ENCODE data around the gene USP22.
"Not testable (repeated sequence)": the region's sequence is repeated elsewhere in the genome, so short reads cannot be mapped to it uniquely, and the experiment has no call there.

USP22 gene

DNA sequence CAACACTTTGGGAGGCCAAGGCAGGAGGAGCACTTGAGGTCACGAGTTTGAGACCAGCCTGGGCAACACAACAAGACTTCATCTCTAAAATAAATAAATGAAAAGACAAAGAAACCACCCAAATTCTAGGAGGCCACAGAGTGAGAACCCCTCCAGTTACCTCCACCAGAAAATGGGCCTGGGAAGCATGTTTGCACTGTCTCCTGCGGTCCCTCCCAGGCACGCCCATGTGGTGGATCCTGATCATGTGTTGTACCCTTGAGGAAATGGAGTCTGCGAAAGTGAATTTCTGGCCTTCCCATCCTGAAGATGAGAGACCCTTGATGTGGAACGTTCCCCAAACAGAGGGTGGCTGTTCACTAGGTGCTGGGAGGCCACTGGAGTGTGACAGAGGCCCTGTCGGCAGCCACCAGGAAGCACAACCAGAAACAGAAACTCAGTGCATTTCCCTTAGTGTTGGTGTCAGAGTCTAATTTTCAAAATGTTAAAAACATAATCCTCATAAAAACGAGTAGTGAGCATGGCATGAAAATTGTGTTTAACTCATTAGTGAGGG lies 19.2 kb upstream of the USP22 start:
- no peak overlapping the region for H3K4me3 Mint-ChIP-seq
- H3K4me1 Mint-ChIP-seq = no peaks in the 10 kb centered on the region
- H3K36me3 Mint-ChIP-seq = no peaks in the 10 kb centered on the region
- no peaks in the 10 kb centered on the region for H3K9me3 Mint-ChIP-seq
- no peak overlapping the region for H3K27ac Mint-ChIP-seq
- H3K27me3 Mint-ChIP-seq = no peaks in the 10 kb centered on the region

DNA sequence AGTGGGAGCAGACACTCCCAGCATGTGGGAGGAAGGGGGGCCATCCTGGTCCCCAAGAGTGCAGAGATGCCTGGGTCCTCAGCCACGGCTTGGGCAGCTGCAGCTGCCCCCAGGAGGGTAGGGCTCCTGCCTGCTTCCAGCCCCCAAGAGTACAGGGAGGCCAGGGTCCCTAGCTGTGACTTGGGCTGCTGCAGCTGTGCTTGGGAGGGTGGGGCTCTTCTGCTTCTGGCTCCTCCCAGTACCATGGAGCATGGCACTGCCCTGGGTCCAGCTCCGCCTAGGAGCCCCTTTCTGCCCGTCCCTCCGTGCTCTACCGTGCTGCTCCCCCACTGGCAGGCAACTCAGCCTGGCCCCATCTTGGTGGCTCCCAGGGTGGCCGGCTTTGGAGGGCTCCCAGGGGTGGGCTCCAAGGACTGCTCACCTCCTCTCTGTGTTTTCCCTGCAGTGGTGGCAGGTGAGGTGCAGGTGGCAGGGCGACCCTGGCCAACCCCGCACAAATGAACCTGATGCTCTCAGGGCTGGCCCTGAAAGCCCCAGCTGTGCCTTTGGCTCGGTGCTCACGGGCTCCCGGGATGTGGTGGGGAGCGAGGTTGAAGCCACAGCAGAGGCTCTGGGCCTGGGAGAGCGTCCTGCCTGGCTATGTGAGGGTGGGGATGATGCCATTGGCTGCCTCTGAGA lies 18.5 kb upstream of the USP22 start:
- H3K27ac Mint-ChIP-seq = no peak overlapping the region
- no peaks in the 10 kb centered on the region for H3K4me1 Mint-ChIP-seq
- H3K36me3 Mint-ChIP-seq = no peaks in the 10 kb centered on the region
- no peaks in the 10 kb centered on the region for H3K9me3 Mint-ChIP-seq
- no peaks in the 10 kb centered on the region for H3K27me3 Mint-ChIP-seq
- H3K4me3 Mint-ChIP-seq = no peak overlapping the region

DNA sequence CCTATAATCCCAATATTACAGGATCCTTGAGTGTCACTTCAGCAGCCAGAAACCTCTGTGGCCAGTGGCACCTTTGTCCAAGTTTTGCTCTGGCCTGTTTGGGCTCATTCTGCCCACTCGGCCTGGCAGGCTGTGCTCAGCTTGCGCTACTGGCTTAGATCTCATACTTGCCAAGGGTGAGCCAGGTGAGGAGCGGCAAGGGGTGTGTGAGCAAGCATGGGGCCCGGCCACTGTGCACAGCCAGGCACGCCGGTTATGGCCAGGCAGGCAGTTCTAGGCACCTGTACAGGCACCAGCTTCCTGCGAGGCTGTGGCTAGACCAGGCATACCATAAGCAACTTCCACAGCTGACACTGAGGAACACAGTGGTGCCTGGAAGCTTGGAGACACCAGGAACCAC lies 16.9 kb upstream of the USP22 start:
- no peak overlapping the region for H3K4me3 Mint-ChIP-seq
- H3K27ac Mint-ChIP-seq = no peak overlapping the region
- no peaks in the 10 kb centered on the region for H3K36me3 Mint-ChIP-seq
- no peaks in the 10 kb centered on the region for H3K9me3 Mint-ChIP-seq
- no peaks in the 10 kb centered on the region for H3K27me3 Mint-ChIP-seq
- no peaks in the 10 kb centered on the region for H3K4me1 Mint-ChIP-seq

DNA sequence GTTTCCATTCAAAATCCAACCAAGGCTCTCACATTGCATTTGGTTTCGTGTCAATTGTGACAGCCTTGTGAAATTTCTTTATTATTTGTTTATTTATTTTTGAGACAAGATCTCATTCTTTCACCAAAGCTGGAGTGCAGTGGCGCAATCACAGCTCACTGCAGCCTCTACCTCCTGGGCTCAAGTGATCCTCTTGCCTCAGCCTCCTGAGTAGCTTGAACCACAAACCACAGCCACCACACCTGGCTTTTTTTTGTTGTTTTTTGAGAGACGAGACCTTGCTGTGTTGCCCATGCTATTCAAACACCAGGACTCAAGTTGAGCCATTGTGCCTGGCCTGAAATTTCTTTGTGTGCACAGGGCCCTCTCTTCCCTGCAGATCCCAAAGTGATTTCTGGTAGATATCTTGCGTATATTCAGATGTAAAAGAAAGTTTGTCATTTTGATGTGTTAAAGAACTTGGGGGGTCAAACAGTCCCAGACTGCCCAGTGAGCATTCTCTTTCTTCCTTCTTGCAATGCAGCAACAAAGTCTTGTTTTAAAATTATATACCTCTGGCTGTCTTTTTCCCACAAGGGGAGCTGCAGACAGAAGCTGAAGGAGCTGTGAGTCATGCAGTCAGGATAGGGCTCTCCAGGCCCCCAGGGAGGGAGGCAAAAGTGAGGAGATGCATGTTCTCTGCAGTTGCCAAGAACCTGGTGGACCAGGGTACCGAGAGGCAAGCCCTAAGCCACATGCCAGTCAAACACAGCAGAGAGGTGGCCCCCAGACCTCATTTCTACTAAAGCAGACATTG lies 15.5 kb upstream of the USP22 start:
- no peaks in the 10 kb centered on the region for H3K4me1 Mint-ChIP-seq
- H3K27me3 Mint-ChIP-seq = no peaks in the 10 kb centered on the region
- H3K27ac Mint-ChIP-seq = no peak overlapping the region
- H3K9me3 Mint-ChIP-seq = no peaks in the 10 kb centered on the region
- H3K36me3 Mint-ChIP-seq = no peaks in the 10 kb centered on the region
- no peak overlapping the region for H3K4me3 Mint-ChIP-seq

DNA sequence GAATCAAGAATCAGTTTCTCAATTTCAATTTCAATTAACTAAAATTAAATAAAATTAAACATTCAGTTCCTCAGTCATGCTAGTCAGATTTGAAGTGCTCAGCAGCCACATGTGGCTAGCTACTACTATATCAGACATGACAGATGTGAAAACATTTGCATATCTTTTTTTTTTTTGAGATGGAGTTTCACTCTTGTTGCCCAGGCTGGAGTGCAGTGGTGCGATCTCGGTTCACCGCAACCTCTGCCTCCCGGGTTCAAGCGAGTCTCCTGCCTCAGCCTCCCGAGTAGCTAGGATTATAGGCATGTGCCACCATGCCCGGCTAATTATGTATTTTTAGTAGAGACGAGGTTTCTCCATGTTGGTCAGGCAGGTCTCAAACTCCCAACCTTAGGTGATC lies 10.2 kb upstream of the USP22 start:
- H3K4me3 Mint-ChIP-seq, H3K27ac Mint-ChIP-seq, H3K9me3 Mint-ChIP-seq, H3K4me1 Mint-ChIP-seq, H3K36me3 Mint-ChIP-seq, H3K27me3 Mint-ChIP-seq: not testable (repeated sequence)

DNA sequence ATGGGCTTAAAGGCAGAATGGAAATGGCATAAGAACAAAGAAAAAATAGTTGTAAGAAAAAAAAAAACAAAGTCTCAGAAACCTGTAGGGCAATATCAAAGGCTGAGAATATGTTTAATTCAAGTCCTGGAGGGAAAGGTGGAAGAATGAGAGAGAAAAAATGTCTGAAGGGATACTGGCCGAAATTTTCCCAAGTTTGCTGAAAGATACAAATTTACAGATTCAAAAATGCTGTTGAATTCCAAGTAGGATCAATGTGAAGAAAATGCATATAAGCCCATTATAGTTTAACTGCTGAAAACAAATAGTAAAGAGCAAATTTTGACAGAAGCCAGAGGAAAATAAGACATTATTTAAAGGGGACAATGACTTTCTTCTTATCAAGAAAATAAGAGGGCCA lies 6.6 kb upstream of the USP22 start:
- Mint-ChIP-seq H3K4me1 (peaks cover 1% of the 10 kb centered on the region), H3K27me3 (peaks cover 4% of the 10 kb centered on the region), H3K9me3 (no peaks in the 10 kb centered on the region), H3K27ac (no peak overlapping the region), H3K4me3 (no peak overlapping the region), H3K36me3 (no peaks in the 10 kb centered on the region)

DNA sequence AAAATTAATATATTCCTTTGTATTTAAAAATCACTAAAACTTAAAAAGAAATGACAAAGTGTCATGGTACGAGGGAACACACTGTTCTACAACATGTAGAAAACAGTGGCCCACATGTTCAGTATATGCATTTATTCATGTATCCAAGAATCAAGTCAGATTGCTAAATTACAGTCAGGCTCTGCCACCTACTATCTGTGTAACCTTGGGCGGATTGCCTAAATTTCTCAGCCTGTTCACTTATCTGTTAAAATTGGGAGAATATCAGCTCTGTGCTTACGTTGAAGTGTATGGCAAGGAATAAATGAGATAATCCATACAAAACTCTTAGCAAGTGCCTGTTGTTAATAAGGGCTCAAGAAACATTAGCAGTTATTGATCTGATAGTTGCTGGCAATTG lies 3.4 kb upstream of the USP22 start:
- Mint-ChIP-seq H3K4me1 (peaks cover 11% of the 10 kb centered on the region), H3K4me3 (no peak overlapping the region), H3K36me3 (no peaks in the 10 kb centered on the region), H3K9me3 (no peaks in the 10 kb centered on the region), H3K27ac (no peak overlapping the region), H3K27me3 (no peaks in the 10 kb centered on the region)

DNA sequence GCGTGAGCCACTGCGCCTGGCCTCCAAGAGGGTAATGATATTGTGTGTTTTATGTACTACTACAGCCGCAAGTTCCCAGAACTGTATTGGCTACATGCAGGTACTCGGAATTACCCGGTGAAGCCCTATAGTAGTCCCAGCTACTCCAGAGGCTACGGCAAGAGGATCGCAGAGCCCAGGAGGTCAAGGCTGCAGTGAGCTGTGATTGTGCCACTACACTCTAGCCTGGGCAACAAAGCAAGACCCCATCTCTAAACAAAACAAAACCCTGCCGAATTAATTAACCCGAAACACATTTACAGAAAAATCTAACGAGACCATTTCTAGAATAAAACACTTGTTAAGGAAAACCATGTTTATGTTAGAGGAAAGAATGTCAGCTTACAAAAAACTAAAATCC lies 2.2 kb upstream of the USP22 start:
- Mint-ChIP-seq H3K4me3 (no peak overlapping the region), H3K9me3 (no peaks in the 10 kb centered on the region), H3K36me3 (no peaks in the 10 kb centered on the region), H3K4me1 (peaks cover 20% of the 10 kb centered on the region), H3K27ac (no peak overlapping the region), H3K27me3 (no peaks in the 10 kb centered on the region)

DNA sequence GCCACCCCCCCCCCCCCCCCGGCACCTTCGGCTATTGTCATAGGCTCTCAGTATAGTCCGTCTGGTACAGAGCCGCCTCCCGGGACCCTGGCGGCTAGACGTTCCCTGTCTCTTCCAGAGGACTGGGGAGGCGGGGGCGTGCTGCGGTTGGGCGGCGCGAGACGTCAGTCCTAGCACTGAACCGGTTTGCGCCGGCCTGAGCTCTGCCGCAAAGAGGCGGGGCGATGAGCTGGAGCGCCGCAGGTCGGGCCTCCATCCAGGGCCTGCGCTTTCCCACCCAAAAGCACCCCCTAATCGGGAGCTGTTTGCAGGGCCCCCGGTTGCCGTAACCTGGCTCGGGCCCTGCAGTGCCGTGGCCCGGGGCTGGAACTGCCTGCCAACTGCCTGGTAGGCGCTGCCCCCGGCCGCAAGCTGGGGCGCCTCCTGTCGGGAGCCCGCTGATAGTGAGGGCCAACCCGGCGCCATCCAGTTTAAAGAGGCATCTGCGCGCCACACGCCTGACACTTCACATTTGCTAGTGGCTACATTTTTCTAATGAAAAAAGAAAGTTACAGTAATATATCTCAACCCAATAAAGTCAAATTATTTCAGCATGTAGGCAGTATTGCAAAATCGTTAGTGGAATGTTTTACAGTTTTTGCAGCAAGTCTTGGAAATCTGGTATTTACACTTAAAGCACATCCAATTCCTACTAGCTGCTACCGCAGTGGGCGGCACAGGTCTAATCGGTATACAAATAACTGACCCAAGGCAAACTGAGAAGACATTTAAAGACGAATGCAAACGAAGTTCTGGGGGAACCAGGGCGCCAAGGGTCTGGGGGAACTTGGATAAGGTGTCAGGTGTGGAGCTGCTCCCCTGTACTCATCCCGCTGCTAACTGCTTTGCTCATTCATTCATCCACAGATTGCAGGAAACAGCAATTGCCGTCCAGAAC lies 753 bp upstream of the USP22 start:
- H3K36me3 Mint-ChIP-seq = no peaks in the 10 kb centered on the region

DNA sequence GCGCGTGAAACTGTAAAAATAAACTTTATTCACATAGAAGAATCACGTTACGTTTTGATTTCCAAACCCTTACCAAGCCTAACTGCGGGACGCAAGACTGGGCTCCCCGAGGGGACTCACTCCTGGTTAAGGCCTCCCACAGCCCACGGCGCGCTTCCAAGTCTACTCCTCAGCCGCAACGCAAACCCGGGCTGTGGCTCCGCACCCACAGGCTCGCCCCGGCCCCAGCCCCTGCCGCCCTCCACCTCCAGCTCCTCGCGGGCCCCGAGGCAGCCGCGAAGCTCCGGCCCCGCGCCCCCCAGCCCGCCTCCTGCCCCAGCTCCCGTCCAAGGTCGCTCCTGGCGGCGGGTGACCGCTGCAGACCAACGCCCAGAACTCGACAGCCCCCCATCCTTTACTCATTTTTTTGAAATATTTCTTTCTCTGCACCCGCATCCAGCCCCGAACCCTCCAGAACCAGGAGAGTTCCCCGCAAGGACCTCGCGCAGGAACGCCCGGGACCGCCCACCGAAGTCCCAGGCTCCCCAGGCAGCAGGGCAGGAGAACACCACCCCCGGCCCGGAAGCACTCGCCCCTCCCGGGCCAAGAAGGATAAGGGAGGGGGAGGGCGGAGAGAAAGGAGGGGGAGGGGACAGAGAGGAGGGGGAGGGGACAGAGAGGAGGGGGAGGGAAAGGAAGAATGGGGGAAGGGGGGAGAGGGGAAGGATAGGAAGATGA lies 912 bp downstream of the USP22 start:
- Mint-ChIP-seq H3K36me3 (no peaks in the 10 kb centered on the region), H3K4me1 (peaks cover 39% of the 10 kb centered on the region), H3K9me3 (no peaks in the 10 kb centered on the region), H3K4me3 (peak overlapping the region; percentile 98), H3K27ac (peak overlapping the region; percentile 96), H3K27me3 (no peaks in the 10 kb centered on the region)

More for the DNA sequence above, 753 bp upstream of the USP22 start:
- H3K4me1 Mint-ChIP-seq = peaks cover 24% of the 10 kb centered on the region
- H3K9me3 Mint-ChIP-seq = no peaks in the 10 kb centered on the region
- H3K27ac Mint-ChIP-seq = peak overlapping the region; percentile 90
- no peaks in the 10 kb centered on the region for H3K27me3 Mint-ChIP-seq
- H3K4me3 Mint-ChIP-seq = peak overlapping the region; percentile 84

DNA sequence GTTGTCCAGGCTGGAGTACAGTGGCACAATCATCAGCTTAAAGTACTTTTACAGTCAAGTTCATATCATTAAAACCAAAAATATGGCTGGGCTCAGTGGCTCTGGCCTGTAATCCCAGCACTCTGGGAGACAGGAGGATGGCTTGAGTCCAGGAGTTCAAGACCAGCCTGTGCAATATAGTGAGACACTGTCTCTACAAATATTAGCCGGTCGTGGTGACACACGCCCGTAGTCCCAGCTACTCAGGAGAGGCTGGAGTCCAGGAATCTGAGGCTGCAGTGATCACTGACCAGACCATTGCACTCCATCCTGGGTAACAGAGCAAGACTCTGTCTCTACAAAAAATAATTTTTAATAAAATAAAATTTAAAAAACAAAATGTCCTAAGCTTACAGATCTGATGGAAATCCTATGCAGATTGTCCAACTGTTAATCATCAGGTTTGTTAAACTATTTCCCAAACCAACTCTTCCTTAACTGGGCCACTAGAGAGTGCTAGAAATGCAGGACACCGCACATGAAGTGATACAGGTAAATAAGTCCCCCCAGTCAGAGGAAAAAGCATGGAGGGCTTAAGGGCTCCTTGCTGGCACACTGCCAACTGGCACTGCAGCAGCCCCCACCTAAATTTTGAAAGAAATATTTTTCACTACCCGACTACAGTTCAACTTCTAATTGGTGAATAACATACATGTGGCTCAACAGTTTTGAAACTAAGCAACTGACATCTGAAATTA lies 2.8 kb downstream of the USP22 start:
- peak overlapping the region; percentile 98 for H3K4me3 Mint-ChIP-seq
- no peaks in the 10 kb centered on the region for H3K9me3 Mint-ChIP-seq
- H3K4me1 Mint-ChIP-seq = peaks cover 58% of the 10 kb centered on the region
- no peaks in the 10 kb centered on the region for H3K36me3 Mint-ChIP-seq
- no peaks in the 10 kb centered on the region for H3K27me3 Mint-ChIP-seq
- peak overlapping the region; percentile 44 for H3K27ac Mint-ChIP-seq

DNA sequence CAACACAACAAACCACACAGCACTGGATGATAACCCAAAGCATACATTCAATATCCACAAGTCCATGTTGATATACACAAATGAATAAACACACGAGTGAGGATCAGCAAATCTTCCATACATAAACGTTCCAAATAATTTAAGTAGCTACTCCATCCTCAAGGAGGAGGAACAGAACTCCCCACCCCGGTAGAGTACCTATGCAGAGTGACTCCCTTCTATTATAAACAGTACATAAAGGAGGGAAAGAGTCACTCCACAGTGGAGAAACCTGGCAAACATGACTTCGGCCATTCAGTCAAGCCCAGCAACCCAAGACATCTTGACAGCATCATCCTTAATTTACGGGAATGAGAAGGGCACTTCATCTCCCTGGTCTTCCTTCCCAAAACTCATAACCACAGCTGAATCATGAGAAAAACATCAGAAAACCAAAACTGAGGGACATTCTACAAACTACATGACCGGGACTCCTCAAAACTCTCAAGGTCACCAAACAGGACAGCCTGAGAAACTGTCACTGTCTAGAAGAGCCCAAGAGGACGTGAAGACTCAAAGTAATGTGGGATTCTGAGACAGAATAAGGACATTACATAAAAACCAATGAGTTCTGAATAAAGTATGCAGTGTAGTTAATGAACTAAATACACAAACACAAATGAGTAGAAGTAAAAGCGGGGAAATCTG lies 5.6 kb downstream of the USP22 start:
- H3K36me3 Mint-ChIP-seq = no peaks in the 10 kb centered on the region
- peak overlapping the region; percentile 8 for H3K4me3 Mint-ChIP-seq
- no peak overlapping the region for H3K27ac Mint-ChIP-seq

DNA sequence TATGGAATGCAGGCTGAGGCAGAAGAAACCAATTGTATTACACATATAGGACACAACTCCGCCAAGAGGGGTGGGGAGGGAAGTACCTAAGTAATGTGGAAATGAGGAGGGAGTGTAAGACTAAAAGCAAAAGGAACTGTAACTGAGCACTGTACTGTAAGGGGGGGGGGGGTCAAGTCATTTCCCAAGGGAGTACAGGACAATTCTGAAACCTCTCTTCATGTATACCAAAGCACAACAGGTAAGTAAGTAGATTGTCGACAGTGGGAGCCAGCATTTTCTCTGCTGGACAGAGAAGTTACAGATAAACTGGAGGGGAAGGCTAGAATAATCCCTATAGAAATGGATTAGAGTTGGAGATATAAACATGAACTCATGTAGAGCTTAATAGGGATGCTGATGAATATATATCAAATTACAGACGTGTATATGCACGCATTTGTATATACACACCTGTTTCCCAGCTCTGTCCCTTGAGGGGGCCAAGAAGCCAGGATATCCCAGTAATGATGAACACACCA lies 6.4 kb downstream of the USP22 start:
- H3K27ac Mint-ChIP-seq = peak overlapping the region; percentile 57
- peak overlapping the region; percentile 34 for H3K4me3 Mint-ChIP-seq
- no peaks in the 10 kb centered on the region for H3K9me3 Mint-ChIP-seq
- no peaks in the 10 kb centered on the region for H3K36me3 Mint-ChIP-seq
- H3K4me1 Mint-ChIP-seq = peaks cover 80% of the 10 kb centered on the region
- no peaks in the 10 kb centered on the region for H3K27me3 Mint-ChIP-seq

More for the DNA sequence above, 5.6 kb downstream of the USP22 start:
- Mint-ChIP-seq H3K9me3 (no peaks in the 10 kb centered on the region), H3K27me3 (no peaks in the 10 kb centered on the region), H3K4me1 (peaks cover 72% of the 10 kb centered on the region)

DNA sequence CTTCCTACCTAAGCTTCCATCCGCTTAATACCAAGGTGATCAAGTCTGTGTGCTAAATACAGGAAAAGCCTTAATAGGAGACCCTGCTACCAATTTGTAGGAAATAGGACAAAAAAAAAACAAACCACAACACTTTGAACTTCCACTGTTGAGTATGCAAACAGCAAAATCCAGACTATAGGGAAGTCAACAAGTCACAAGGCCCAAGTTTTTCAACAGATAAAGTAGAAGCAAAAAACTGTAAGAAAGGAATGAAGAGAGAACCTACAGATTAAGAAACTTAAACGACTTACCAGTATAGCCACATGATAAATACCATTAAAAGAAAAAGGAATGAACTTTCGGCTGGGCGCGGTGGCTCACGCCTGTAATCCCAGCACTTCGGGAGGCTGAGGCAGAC lies 7.4 kb downstream of the USP22 start:
- Mint-ChIP-seq H3K4me3 (peak overlapping the region; percentile 82), H3K36me3 (no peaks in the 10 kb centered on the region), H3K27me3 (no peaks in the 10 kb centered on the region), H3K4me1 (peaks cover 83% of the 10 kb centered on the region), H3K27ac (peak overlapping the region; percentile 87), H3K9me3 (no peaks in the 10 kb centered on the region)

Data from activated naive CD4-positive, alpha-beta T cell treated with anti-CD3 and anti-CD28 coated beads, Interleukin-2, amount 50 U/mL, for 24 hours (primary cell).